ENCODE measurements around the gene DNAJC27.

The DNAJC27 gene

DNA sequence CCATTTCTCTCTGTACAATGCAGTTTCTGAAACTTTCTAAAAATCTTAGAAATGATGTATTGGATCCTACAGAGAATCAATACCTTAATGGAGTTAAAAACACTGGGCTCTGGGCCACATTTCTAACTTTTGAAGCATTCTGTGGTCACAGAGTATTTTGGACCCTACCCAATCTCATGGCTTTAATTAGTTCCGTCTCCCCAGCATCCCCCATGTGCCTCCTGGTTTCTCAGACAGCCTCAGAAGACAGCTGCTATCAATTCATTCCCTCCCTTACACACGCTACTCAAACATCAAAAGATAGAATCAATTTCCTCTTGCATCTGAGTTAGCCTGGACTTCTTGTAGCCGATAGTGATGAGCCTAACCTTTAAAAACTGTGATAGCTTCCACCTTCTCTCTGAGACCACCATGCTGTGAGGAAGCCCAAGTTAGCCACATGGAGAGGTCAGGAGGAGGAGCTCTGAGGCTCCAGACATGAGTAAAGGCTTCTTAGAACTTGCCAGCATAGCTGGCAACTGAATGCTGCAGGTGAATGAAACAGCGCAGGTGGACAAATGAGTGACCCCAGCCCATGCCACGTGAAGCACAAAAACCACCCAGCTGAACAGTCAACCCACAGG is 62.1 kb downstream of the DNAJC27 start:
- no peak for DNase-seq (ENCODE audit: low read depth in 2 of 3, low spot score in 2 of 3)

GRCh38 chr2:24908461-24908901 is 63.3 kb downstream of the DNAJC27 start:
- no peak for DNase-seq (ENCODE audit: low read depth in 2 of 3, low spot score in 2 of 3)

DNA sequence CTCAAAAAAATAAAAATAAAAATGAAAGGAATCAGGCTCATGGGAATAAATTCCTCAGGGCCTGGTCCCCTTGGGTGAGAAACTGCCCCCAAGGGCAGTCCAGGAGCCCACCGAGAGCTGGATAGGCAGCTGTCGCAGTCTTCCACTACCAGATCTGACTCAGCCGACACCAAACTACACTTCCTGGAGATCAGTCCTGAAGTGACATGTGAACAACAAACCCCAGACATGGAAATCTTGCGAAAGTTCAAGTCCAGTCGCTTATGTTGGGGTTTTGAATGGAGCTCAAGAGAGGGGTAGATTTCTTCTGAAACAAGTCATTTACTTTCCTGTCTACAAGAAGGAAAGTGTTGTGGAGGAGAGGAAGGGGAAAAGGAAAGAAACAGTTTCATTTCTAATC is 64.6 kb downstream of the DNAJC27 start:
- DNase-seq (ENCODE audit: low read depth in 2 of 3, low spot score in 2 of 3): no peak

GRCh38 chr2:24906466-24906865 is 65.3 kb downstream of the DNAJC27 start:
- no peak for DNase-seq (ENCODE audit: low read depth in 2 of 3, low spot score in 2 of 3)

DNA sequence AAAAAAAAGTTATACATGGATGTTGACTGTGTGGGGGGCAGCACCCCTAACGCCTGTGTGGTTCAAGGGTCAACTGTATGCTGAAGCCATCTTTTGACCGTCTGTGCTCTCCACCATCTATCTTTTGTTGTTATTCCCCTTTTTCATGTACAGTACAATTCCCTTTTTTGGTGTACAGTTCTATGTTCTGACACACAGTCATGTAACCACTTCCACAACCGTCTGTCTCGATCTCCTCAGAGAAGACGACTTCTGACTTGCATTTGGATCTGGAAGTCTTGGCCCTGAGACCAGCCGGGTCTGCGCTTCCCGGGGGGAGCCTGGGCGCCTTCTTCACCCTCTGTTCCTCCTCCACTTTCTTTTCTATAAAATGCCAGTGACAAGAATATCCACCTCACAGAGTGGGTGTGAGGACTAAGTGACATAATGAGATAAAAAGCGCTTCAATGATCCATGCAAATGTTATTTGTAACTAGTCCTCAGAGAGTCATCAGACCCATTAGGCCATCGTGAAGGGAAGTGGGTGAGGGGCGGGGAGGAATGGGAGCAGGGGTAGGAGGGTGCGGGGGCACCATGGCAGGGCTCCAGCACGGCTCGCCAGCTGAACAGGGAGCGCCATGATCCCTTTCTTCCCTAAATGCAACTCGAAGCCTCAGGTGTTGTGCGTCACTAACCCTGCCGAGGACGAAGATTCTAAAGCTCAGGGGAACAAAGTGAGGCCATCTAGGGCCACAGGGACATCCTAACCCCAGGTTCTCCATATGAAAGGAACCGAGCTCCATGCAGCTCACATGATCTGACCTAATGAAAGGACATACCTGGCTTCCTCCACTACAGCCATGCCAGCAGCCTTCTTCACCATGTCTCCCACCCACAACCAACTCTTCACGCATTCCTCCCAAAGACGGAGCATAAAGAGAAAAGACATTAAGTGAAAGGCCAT is 68.3 kb downstream of the DNAJC27 start:
- DNase-seq (ENCODE audit: low read depth in 2 of 3, low spot score in 2 of 3): no peak

DNA sequence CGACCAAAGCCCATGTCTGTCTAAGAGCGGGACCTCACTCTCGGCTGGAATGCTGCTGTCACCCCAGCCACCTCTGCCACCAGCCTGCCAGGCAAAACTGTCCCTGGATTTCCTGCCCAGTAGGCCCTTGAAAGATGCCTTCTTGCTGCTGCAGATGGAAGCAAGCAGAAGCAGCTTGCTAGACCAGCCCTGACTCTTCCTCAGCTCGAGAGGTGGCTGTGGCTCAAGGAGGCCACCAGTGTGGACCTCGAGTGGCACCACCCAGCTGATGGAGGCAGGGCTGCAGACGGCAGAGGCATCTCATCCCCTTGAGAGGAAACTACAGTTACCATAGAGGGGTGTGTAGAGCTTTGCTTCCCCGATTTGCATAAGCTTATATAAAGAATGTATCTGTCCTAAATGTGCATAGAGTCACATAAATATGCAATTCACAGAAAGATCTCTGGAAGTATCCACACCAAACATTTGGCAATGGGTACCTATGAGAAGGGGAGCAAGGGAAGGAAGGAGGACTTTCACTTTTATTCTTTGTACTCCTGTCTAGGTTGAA is 72.3 kb downstream of the DNAJC27 start:
- DNase-seq (ENCODE audit: low read depth in 2 of 3, low spot score in 2 of 3): no peak

- no peak for DNase-seq (ENCODE audit: low read depth in 2 of 3, low spot score in 2 of 3)
Observed at GRCh38 chr2:24898122-24899109, 73.3 kb downstream of the DNAJC27 start.

DNA sequence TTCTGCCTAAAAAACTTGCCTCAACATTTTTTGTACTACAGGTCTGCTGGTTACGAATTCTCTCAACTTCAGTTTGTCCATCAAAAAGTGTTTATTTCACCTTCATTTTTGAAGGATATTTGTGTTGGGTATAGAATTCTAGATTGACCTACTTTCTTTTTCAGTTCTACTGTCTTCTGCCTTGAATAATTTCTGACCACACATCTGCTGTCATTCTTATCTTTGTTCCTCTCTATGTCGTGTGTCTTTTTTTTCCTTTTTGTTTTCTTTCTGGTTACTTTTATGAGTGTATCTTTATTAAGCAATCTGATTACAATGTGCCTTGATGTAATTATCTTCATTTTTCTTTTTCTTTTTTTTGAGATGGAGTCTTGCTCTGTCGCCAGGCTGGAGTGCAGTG is 77.0 kb downstream of the DNAJC27 start:
- no peak for DNase-seq (ENCODE audit: low read depth in 2 of 3, low spot score in 2 of 3)

DNA sequence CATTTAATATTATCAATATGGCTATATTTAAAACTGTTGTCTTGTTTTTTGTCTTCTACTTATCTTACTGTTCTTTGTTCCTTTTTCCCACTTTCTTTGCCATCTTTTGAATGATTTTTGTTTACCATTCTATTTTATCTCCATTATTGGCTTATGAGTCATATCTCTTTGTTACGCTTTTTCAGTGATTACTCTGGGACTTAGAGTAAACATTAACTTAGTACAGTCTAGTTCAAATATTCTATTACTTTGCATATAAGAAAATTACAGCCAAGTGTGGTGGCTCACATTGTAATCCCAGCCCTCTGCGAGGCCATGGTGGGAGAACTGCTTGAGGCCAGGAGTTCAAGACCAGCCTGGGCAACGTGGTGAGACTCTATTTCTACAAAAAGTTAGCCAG is 77.8 kb downstream of the DNAJC27 start:
- no peak for DNase-seq (ENCODE audit: low read depth in 2 of 3, low spot score in 2 of 3)

Data from activated CD8-positive, alpha-beta memory T cell treated with anti-CD3 and anti-CD28 coated beads for 48 hours (primary cell).